ENCODE measurements around the gene B4GALNT3. TPM values are rescaled to one million over a fixed set of nuclear protein-coding genes. Genes with fewer than 3 reads are reported as not detected.

The B4GALNT3 gene
- total RNA-seq, 4 donors from 2014 or later, result 0.20 to 1.9 (median 0.82) TPM

DNA sequence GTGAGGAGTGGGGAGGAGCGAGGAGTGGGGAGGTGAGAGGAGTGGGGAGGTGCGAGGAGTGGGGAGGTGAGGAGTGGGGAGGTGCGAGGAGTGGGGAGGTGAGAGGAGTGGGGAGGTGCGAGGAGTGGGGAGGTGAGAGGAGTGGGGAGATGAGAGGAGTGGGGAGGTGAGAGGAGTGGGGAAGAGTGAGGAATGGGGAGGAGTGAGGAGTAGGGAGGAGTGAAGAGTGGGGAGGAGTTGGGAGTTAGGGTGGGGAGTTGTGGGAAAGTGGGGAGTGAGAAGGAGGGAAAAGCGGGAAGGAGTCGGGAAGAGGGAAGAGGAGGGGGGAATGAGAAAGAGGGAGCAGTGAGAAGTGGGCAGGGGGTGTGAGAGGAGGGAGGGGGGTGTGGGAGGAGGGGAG lies 86.1 kb downstream of the B4GALNT3 start:
- peaks cover 0 to 2% of the 10 kb centered on the region in 2 donors for H3K4me1 ChIP-seq
- no peaks in the 10 kb centered on the region for H3K9me3 ChIP-seq
- intact Hi-C loops (cut with DNase I; ENCODE audit: low total_unique reads) (no loop called here), in situ Hi-C loops (cut with MboI; ENCODE audit: low sequenced_read_pairs in 4 of 4) (no loop called here)
- H3K4me3 ChIP-seq, result no peak overlapping the region
- DNase-seq, result no peak
- ATAC-seq, result no peak
- H3K36me3 ChIP-seq, result no peaks in the 10 kb centered on the region
- no peak overlapping the region for H3K27ac ChIP-seq
- no peak for TF ChIP-seq POLR2A (IDR thresholded peaks at IDR 0.05)
- TF ChIP-seq, protein P1, sequence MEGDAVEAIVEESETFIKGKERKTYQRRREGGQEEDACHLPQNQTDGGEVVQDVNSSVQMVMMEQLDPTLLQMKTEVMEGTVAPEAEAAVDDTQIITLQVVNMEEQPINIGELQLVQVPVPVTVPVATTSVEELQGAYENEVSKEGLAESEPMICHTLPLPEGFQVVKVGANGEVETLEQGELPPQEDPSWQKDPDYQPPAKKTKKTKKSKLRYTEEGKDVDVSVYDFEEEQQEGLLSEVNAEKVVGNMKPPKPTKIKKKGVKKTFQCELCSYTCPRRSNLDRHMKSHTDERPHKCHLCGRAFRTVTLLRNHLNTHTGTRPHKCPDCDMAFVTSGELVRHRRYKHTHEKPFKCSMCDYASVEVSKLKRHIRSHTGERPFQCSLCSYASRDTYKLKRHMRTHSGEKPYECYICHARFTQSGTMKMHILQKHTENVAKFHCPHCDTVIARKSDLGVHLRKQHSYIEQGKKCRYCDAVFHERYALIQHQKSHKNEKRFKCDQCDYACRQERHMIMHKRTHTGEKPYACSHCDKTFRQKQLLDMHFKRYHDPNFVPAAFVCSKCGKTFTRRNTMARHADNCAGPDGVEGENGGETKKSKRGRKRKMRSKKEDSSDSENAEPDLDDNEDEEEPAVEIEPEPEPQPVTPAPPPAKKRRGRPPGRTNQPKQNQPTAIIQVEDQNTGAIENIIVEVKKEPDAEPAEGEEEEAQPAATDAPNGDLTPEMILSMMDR (IDR thresholded peaks at IDR 0.05 in 4 of 5, conservative IDR thresholded peaks at IDR 0.05 in 1 of 5), result no peak
- H3K27me3 ChIP-seq, result peaks cover 0 to 6% (median 5%) of the 10 kb centered on the region in 3 donors

DNA sequence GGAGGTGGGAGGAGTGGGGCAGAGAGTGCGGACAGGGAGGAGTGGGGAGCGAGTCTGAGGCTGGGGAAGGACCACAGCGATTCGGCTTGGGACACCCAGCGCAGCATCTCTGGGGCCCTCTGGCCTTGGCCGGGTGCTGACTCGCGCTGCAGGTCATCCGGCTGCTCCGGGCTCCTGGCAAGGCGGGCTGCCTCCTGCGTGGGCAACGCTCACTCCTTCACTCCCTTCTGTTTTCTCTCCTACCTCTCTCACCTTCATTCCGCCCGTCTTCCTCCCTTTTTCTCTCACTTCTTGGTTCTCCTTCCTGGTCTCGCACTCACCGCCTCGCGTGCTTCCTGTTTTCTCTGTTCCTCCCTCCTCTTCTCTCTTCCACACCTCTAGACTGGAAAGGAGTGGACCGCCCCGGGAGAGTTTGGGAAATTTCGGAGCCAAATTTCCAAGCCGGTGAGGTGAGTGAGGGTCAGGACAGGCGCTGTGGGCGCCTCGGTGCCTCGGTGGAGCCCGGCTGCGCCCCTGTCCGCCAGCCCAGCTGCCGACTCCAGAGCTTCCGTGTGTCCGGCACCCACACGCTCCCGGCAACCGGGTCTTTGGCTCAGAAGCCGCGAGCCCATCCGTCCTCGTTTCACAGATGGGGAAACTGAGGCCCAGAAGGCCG lies 86.7 kb downstream of the B4GALNT3 start:
- Histone ChIP-seq H3K9me3 (no peaks in the 10 kb centered on the region), H3K4me1 (peaks cover 0 to 8% of the 10 kb centered on the region in 2 donors), H3K4me3 (no peak overlapping the region), H3K27me3 (peaks cover 0 to 6% (median 5%) of the 10 kb centered on the region in 3 donors), H3K27ac (no peak overlapping the region), H3K36me3 (no peaks in the 10 kb centered on the region)
- intact Hi-C loops (cut with DNase I; ENCODE audit: low total_unique reads) (no loop called here), in situ Hi-C loops (cut with MboI; ENCODE audit: low sequenced_read_pairs in 4 of 4) (no loop called here)
- no peak for DNase-seq
- ATAC-seq, result no peak
- TF ChIP-seq POLR2A (IDR thresholded peaks at IDR 0.05), result no peak
- TF ChIP-seq, protein P1 (IDR thresholded peaks at IDR 0.05 in 4 of 5, conservative IDR thresholded peaks at IDR 0.05 in 1 of 5), result no peak

DNA sequence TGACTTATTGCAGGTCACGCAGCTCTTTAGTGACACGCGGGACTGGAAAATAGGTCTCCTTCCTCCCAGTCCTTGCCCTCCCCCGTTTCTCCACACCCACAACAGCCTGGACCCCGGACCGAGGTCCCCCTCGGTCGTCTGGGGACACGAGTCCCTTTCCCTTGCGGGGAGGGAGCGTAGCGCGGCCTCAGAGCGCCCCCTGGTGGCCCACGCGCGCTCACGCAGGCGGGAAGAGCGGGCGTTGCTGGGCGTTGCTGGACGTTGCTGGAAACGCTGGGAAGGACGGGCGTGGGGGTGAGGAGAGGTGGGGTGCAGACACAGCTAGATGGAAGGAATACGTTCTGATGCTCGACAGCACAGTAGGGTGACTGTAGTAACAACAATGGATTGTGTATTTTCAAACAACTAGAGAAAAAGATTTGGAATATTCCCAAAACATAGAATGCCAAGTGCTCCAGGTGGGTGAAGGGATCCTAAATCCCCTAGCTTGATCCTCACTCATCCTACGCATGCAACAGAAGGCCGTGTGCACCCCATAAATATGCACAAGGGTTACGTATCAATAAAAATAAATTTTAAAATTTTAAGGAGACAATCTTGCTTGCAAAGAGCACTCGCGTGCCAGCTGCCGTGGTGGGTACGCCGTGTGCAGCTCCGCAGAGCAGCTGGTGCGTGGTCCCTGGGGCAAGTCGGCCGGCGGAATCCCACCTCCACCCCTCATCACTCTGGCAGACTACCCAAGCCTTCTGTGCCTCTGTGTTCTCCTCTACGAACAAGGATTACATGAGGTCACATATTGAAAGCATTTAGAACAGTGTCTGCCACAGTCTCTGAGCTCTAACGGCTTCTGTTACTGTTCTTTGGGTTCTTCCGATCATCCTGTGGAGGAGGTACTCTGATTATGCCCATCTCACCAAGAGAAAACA lies 87.4 kb downstream of the B4GALNT3 start:
- H3K4me1 ChIP-seq, result peaks cover 0 to 10% of the 10 kb centered on the region in 2 donors
- TF ChIP-seq, protein P1 (IDR thresholded peaks at IDR 0.05 in 4 of 5, conservative IDR thresholded peaks at IDR 0.05 in 1 of 5), result peak; percentile 98 to 99 (median 99)
- TF ChIP-seq POLR2A (IDR thresholded peaks at IDR 0.05), result no peak
- no peaks in the 10 kb centered on the region for H3K9me3 ChIP-seq
- H3K27me3 ChIP-seq, result peaks cover 0 to 6% (median 5%) of the 10 kb centered on the region in 3 donors
- H3K4me3 ChIP-seq, result peak overlapping the region in 1 of 4 donors; percentile 2
- H3K27ac ChIP-seq, result no peak overlapping the region
- ATAC-seq, result peak; percentile 40 to 68
- no peaks in the 10 kb centered on the region for H3K36me3 ChIP-seq
- in situ Hi-C loops (cut with MboI; ENCODE audit: low sequenced_read_pairs in 4 of 4), result no loop called here
- no peak for DNase-seq
- intact Hi-C loops (cut with DNase I; ENCODE audit: low total_unique reads), result loop anchor here (1.0 kb wide), 2 partner anchors 94 to 105 kb away; no protein-coding TSS in a partner anchor

DNA sequence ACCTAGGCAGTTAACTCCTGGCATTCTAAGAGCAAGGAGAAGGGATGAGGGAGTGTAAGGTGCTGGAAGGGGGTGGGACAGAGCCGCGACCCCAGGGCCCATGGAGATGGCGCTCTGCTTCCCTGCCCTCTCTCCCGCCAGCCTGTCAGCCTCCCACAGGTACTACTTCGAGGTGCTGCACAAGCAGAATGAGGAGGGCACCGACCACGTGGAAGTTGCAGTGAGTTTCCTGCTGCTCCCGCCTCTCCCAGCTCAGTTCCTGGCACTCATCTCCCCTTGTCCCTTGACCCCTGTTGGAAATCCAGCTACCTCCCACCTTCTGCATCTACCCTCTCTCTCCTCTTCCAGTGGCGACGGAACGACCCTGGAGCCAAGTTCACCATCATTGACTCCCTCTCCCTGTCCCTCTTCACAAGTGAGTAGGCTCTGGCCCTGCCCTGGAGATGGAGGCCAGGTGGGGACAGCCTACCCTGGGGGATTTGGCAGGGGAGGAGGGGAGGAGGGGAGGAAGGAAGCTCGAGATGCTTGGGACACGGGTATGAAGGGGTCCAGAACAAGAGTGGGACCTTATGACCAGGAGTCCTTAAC lies 88.2 kb downstream of the B4GALNT3 start:
- no peaks in the 10 kb centered on the region for H3K36me3 ChIP-seq
- intact Hi-C loops (cut with DNase I; ENCODE audit: low total_unique reads) (loop anchor here (1.0 kb wide), 2 partner anchors 95 to 106 kb away; no protein-coding TSS in a partner anchor), in situ Hi-C loops (cut with MboI; ENCODE audit: low sequenced_read_pairs in 4 of 4) (no loop called here)
- no peak overlapping the region for H3K27ac ChIP-seq
- H3K4me3 ChIP-seq, result no peak overlapping the region
- peaks cover 8 to 16% of the 10 kb centered on the region in 2 donors for H3K4me1 ChIP-seq
- DNase-seq (no peak), ATAC-seq (no peak)
- no peak for TF ChIP-seq POLR2A (IDR thresholded peaks at IDR 0.05)
- TF ChIP-seq, protein P1 (IDR thresholded peaks at IDR 0.05 in 4 of 5, conservative IDR thresholded peaks at IDR 0.05 in 1 of 5), result no peak
- peaks cover 0 to 6% (median 5%) of the 10 kb centered on the region in 3 donors for H3K27me3 ChIP-seq
- H3K9me3 ChIP-seq, result no peaks in the 10 kb centered on the region

Data from gastrocnemius medialis (tissue), 4 donors.